ENCODE results near the gene FRAT1.

DNA sequence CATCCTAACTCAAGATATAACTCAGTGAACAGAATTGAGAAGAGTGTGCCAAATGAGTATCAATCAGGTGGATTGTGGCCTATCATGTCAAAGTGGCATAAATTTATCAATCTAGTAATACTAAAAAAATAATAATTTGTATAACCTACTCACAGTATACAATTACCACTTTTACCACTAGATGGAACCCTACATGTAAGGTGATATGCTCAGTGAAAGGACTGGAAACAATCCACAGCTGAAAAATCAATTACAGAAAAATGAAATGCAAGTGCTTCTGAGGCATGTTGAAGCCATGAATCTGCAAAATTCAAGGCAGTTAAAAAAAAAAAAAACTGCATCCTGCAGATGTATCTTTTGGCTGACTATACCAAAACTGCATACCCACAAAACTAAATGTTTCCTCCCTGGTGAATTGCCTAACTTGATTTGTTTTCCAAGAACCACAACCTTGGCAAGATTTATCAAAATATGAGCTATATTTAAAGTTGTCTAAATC is 40.5 kb upstream of the FRAT1 start:
- TF ChIP-seq, protein P1, sequence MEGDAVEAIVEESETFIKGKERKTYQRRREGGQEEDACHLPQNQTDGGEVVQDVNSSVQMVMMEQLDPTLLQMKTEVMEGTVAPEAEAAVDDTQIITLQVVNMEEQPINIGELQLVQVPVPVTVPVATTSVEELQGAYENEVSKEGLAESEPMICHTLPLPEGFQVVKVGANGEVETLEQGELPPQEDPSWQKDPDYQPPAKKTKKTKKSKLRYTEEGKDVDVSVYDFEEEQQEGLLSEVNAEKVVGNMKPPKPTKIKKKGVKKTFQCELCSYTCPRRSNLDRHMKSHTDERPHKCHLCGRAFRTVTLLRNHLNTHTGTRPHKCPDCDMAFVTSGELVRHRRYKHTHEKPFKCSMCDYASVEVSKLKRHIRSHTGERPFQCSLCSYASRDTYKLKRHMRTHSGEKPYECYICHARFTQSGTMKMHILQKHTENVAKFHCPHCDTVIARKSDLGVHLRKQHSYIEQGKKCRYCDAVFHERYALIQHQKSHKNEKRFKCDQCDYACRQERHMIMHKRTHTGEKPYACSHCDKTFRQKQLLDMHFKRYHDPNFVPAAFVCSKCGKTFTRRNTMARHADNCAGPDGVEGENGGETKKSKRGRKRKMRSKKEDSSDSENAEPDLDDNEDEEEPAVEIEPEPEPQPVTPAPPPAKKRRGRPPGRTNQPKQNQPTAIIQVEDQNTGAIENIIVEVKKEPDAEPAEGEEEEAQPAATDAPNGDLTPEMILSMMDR (IDR thresholded peaks at IDR 0.05) = peak; percentile 73 to 76 (median 74)
- TF ChIP-seq POLR2A (IDR thresholded peaks at IDR 0.05; ENCODE audit: low read depth) = no peak
- no peak for TF ChIP-seq EP300 (IDR thresholded peaks at IDR 0.05)
- TF ChIP-seq POLR2AphosphoS5 (IDR thresholded peaks at IDR 0.05) = no peak
